ENCODE results near the gene CRYBB1.

CRYBB1 gene

DNA sequence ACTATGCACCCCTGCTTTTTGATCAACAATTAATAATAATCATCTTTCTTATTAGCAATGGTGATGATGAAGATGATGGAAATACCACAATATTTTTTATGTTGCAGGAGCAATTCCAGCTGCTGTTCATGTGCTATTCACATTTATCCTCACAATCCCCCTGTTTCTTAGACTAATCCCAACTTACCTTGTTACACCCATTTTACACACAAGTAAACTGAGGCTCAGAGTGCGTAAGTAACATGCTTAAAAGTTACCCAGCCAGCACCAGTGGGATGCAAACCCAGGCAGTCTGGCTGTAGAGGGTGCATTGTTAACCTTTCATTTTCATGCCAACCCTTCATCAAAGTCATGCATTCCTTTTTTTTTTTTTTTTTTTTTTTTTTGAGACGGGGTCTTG is 2.4 kb upstream of the CRYBB1 start:
- TF ChIP-seq, protein P1, sequence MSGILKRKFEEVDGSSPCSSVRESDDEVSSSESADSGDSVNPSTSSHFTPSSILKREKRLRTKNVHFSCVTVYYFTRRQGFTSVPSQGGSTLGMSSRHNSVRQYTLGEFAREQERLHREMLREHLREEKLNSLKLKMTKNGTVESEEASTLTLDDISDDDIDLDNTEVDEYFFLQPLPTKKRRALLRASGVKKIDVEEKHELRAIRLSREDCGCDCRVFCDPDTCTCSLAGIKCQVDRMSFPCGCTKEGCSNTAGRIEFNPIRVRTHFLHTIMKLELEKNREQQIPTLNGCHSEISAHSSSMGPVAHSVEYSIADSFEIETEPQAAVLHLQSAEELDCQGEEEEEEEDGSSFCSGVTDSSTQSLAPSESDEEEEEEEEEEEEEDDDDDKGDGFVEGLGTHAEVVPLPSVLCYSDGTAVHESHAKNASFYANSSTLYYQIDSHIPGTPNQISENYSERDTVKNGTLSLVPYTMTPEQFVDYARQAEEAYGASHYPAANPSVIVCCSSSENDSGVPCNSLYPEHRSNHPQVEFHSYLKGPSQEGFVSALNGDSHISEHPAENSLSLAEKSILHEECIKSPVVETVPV (CRISPR knock-in tag; IDR thresholded peaks at IDR 0.05) = no peak
- ATAC-seq = no peak

DNA sequence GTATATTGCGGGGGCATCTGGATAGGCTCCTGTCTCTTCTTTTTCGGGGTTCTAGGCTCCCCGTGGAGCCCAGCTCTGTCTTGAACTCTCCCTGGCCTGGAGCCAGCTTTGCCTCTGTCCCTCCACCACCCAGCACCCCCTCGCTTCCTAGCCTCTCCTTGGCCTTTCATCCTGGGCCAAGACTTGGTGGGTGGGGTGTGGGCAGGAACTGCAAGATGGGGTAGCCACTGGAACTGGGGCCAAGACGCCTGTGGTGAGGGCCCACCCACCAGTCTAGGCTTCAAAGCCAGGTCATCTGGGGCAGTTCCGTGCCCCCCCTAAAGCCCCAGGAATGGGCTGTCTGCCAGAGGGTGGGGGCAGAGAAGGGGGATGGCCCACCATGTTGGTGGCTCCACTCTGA is 1.7 kb upstream of the CRYBB1 start:
- TF ChIP-seq ISL1 (CRISPR knock-in tag; IDR thresholded peaks at IDR 0.05) = no peak
- no peak for TF ChIP-seq CSDC2 (CRISPR knock-in tag; IDR thresholded peaks at IDR 0.05)
- TF ChIP-seq, protein P2, sequence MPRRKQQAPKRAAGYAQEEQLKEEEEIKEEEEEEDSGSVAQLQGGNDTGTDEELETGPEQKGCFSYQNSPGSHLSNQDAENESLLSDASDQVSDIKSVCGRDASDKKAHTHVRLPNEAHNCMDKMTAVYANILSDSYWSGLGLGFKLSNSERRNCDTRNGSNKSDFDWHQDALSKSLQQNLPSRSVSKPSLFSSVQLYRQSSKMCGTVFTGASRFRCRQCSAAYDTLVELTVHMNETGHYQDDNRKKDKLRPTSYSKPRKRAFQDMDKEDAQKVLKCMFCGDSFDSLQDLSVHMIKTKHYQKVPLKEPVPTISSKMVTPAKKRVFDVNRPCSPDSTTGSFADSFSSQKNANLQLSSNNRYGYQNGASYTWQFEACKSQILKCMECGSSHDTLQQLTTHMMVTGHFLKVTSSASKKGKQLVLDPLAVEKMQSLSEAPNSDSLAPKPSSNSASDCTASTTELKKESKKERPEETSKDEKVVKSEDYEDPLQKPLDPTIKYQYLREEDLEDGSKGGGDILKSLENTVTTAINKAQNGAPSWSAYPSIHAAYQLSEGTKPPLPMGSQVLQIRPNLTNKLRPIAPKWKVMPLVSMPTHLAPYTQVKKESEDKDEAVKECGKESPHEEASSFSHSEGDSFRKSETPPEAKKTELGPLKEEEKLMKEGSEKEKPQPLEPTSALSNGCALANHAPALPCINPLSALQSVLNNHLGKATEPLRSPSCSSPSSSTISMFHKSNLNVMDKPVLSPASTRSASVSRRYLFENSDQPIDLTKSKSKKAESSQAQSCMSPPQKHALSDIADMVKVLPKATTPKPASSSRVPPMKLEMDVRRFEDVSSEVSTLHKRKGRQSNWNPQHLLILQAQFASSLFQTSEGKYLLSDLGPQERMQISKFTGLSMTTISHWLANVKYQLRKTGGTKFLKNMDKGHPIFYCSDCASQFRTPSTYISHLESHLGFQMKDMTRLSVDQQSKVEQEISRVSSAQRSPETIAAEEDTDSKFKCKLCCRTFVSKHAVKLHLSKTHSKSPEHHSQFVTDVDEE (CRISPR knock-in tag; IDR thresholded peaks at IDR 0.05) = no peak
- TF ChIP-seq, protein P3, sequence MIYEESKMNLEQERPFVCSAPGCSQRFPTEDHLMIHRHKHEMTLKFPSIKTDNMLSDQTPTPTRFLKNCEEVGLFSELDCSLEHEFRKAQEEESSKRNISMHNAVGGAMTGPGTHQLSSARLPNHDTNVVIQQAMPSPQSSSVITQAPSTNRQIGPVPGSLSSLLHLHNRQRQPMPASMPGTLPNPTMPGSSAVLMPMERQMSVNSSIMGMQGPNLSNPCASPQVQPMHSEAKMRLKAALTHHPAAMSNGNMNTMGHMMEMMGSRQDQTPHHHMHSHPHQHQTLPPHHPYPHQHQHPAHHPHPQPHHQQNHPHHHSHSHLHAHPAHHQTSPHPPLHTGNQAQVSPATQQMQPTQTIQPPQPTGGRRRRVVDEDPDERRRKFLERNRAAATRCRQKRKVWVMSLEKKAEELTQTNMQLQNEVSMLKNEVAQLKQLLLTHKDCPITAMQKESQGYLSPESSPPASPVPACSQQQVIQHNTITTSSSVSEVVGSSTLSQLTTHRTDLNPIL (CRISPR knock-in tag; IDR thresholded peaks at IDR 0.05; ENCODE audit: low read depth) = no peak
- TF ChIP-seq ZFP3 (CRISPR knock-in tag; IDR thresholded peaks at IDR 0.05) = no peak
- no peak for TF ChIP-seq ARNTL (CRISPR knock-in tag; IDR thresholded peaks at IDR 0.05; ENCODE audit: borderline replicate concordance, low read depth)
- TF ChIP-seq, protein P4, sequence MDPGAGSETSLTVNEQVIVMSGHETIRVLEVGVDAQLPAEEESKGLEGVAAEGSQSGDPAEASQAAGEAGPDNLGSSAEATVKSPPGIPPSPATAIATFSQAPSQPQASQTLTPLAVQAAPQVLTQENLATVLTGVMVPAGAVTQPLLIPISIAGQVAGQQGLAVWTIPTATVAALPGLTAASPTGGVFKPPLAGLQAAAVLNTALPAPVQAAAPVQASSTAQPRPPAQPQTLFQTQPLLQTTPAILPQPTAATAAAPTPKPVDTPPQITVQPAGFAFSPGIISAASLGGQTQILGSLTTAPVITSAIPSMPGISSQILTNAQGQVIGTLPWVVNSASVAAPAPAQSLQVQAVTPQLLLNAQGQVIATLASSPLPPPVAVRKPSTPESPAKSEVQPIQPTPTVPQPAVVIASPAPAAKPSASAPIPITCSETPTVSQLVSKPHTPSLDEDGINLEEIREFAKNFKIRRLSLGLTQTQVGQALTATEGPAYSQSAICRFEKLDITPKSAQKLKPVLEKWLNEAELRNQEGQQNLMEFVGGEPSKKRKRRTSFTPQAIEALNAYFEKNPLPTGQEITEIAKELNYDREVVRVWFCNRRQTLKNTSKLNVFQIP (CRISPR knock-in tag; IDR thresholded peaks at IDR 0.05; ENCODE audit: borderline replicate concordance, low read depth) = no peak
- TF ChIP-seq SNAI2 (CRISPR knock-in tag; IDR thresholded peaks at IDR 0.05) = no peak
- TF ChIP-seq ZNF565 (CRISPR knock-in tag; conservative IDR thresholded peaks at IDR 0.05; ENCODE audit: low read depth) = no peak
- TF ChIP-seq PPARA (CRISPR knock-in tag; IDR thresholded peaks at IDR 0.05; ENCODE audit: borderline replicate concordance) = no peak
- TF ChIP-seq ESRRG (CRISPR knock-in tag; IDR thresholded peaks at IDR 0.05) = no peak
- no peak for TF ChIP-seq BACH2 (CRISPR knock-in tag; IDR thresholded peaks at IDR 0.05; ENCODE audit: borderline replicate concordance)
- TF ChIP-seq, protein P1 (CRISPR knock-in tag; IDR thresholded peaks at IDR 0.05) = no peak
- no peak for TF ChIP-seq TOX (CRISPR knock-in tag; IDR thresholded peaks at IDR 0.05; ENCODE audit: borderline replicate concordance)
- TF ChIP-seq ZC3H10 (CRISPR knock-in tag; IDR thresholded peaks at IDR 0.05) = no peak
- TF ChIP-seq, protein P5, sequence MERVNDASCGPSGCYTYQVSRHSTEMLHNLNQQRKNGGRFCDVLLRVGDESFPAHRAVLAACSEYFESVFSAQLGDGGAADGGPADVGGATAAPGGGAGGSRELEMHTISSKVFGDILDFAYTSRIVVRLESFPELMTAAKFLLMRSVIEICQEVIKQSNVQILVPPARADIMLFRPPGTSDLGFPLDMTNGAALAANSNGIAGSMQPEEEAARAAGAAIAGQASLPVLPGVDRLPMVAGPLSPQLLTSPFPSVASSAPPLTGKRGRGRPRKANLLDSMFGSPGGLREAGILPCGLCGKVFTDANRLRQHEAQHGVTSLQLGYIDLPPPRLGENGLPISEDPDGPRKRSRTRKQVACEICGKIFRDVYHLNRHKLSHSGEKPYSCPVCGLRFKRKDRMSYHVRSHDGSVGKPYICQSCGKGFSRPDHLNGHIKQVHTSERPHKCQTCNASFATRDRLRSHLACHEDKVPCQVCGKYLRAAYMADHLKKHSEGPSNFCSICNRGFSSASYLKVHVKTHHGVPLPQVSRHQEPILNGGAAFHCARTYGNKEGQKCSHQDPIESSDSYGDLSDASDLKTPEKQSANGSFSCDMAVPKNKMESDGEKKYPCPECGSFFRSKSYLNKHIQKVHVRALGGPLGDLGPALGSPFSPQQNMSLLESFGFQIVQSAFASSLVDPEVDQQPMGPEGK (CRISPR knock-in tag; IDR thresholded peaks at IDR 0.05; ENCODE audit: borderline replicate concordance) = no peak
- no peak for ATAC-seq

DNA sequence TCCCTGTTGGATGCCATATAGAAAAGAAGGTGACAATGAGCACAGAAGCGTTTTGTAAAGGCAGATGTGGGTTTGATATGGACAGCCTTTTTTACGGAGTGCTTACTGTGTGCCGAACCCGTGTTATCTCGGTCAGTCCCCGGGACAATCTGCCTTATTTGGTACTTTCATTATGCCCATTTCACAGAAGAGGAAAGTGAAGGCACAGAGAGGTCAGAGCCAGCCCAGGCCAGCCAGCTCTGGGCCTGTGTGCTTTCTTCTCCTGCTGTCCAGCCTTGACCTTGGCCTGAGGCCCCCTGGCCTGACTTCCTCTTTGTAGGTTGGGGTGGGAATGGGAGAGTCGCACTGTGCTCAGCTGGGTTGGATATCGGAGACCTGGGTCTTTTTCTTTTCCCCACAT is 628 bp upstream of the CRYBB1 start:
- TF ChIP-seq OSR1 (CRISPR knock-in tag; IDR thresholded peaks at IDR 0.05) (no peak), ZNF8 (CRISPR knock-in tag; IDR thresholded peaks at IDR 0.05) (no peak)
- no peak for ATAC-seq

DNA sequence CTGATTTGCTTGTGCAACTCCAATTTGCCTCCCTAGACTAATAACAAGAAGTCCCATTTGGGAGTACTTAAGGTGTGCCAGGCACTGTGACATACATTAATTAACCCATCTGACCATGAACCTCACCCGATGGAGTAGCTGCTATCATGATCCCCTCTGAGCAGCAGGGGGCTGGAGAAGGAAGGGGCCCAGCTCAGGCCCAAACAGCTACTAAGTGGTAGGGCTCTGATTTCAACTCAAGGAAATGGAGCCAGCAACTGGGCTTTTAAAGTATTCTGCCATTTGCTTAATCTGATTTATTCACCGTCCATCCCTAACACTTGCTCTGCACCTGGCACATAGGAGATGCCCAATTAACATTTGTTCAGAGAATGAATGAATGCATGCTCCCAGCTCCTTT is 1.2 kb downstream of the CRYBB1 start:
- no peak for ATAC-seq
- TF ChIP-seq ISL1 (CRISPR knock-in tag; IDR thresholded peaks at IDR 0.05) (no peak), ZC3H10 (CRISPR knock-in tag; IDR thresholded peaks at IDR 0.05) (no peak), ARNTL (CRISPR knock-in tag; IDR thresholded peaks at IDR 0.05; ENCODE audit: borderline replicate concordance, low read depth) (no peak), ZNF8 (CRISPR knock-in tag; IDR thresholded peaks at IDR 0.05) (no peak), TCF4 (CRISPR knock-in tag; IDR thresholded peaks at IDR 0.05; ENCODE audit: borderline replicate concordance) (no peak), ZNF565 (CRISPR knock-in tag; conservative IDR thresholded peaks at IDR 0.05; ENCODE audit: low read depth) (no peak), ZFP30 (CRISPR knock-in tag; IDR thresholded peaks at IDR 0.05) (no peak), ESRRG (CRISPR knock-in tag; IDR thresholded peaks at IDR 0.05) (no peak), OSR1 (CRISPR knock-in tag; IDR thresholded peaks at IDR 0.05) (no peak)
- TF ChIP-seq, protein P5 (CRISPR knock-in tag; IDR thresholded peaks at IDR 0.05; ENCODE audit: borderline replicate concordance) = no peak
- TF ChIP-seq, protein P3 (CRISPR knock-in tag; IDR thresholded peaks at IDR 0.05; ENCODE audit: low read depth) = no peak
